ENCODE data around the gene MAGEC3.

The MAGEC3 gene

GRCh38 chrX:141941234-141941633 is 103.1 kb downstream of the MAGEC3 start:
- no peak for DNase-seq (ENCODE audit: low read depth in 1 of 2, low spot score in 1 of 2)

GRCh38 chrX:141945426-141945825 is 107.3 kb downstream of the MAGEC3 start:
- DNase-seq (ENCODE audit: low read depth in 1 of 2, low spot score in 1 of 2), result no peak

GRCh38 chrX:141947350-141947749 is 109.2 kb downstream of the MAGEC3 start:
- DNase-seq (ENCODE audit: low read depth in 1 of 2, low spot score in 1 of 2), result no peak
